ENCODE data around the gene SH3RF3.

SH3RF3 gene

DNA sequence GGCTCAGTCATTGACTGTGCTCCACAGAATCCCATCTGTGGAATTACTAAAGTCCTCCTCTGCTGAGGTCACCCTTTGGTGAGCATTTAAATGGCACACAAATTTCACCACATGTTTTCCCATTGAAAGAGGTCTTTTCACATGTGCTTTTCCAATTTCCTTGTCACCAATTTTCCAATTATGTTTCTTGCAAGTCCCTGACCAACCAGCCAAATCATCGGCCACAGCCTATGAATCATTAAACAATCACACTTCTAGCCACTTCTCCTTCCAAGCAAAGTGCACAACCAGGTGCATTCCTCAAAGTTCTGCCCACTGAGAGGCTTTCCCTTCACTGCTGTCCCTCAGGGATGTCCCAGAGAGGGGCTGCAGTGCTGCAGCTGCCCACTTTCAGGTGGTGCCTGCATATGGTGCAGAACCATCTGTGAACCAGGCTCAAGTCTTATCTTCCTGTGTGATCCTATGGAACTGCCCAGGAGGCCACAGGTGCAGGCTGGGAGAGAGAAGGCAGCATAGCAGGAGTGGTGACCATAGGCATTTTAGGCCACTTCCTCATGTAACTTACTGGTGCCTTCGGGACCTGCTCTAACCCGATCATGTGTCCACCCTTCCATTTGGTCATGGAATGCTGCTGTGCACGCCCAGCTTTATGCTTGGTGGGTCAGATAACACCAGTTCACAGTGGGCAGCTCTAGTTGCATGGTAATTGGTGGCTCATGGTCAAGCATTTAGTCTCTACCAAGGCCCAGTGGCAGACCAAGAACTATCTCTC lies 331.7 kb downstream of the SH3RF3 start:
- no peak for DNase-seq

DNA sequence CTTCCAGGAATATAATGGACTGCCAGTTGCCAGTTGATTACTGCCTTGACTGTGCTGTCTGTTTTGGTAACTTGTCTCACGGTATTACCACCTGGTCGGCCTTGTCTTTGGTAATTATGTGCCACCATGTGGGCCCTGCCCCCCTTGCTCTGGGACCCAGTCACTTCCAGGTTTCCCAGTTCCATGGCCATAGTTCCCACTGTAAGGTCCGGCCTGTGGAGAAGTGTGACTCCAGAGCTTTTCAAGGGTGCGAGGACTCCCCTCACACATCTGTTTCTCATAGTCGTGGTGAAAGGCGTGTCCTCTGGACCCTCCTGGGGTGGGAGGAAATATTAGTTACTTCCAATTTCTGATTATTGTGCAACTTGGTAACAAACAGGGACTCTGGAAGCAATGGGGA lies 334.2 kb downstream of the SH3RF3 start:
- DNase-seq = no peak

DNA sequence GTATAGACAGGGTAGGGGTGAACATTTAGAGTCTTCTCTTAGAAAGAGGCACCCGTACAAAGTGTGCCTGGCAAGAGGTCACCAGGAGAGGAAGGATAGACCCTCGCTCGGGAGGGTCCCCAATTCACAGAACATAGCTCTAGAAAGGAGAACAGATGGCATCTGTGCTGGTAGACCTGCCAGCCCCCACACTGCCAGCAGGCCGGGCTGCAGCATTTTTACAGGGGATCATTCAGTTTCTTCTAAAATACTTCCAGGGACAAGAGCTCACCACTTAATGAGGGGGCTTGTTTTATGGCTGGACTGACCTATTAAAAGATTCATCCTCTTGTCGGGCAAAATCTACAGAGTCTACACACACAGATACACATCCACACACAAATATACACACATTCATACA lies 334.9 kb downstream of the SH3RF3 start:
- no peak for DNase-seq

DNA sequence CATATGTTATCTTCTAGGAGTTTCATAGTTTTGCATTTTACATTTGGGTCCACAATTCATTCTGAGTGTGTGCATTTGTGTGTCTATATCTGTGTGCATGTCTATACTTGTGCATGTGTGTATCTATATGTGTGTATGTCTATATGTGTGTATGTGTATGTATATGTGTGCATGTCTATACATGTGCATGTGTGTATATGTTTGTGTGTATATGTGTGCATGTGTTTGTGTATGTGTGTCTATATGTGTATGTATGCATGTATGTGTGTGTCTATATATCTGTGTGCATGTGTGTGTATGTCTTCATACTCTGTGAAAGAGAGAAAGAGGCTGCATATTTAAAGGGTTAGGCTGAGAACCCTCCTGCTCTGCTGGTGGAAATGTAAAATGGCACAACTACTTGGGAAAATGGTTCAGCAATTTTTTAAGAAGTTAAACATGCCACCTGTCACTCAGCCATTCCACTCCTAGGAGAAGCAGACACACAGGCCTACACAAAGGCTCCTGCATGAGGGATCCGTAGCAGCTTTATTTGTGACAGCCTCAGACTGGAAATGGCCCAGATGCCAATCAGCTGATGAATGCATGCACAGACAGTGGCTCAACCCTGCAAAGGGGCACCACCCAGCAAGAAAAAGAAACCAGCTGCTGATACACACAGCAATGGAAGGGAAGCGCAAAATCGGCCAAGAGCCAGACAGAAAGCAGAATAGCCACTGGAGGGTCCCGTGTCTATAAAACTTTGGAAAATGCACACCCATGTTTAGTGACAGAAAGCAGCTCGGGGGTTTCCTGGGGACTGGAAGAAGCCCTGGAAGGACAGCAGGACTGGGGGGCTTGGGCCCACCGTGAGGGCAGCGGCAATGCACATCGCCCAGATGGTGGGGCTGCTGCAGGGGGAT lies 337.9 kb downstream of the SH3RF3 start:
- DNase-seq = no peak

DNA sequence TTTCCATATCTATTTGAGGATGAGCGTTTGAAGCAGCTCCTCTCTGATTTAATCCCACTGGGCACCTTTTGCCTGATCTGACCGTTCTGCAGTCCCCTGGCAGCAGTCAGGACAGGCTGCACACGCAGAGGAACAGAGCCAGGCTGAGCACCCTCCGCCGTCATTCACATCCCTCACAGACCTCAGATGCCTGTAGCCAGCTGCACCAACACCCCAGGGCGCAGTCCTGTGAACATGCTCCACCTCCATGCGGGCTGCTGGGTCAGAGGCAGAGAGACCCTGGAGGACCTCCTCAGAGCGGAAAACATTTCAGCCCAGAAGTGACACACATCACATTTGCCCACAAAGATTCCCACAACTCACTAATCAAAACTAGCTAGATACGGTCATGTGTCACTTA lies 338.7 kb downstream of the SH3RF3 start:
- DNase-seq = no peak

DNA sequence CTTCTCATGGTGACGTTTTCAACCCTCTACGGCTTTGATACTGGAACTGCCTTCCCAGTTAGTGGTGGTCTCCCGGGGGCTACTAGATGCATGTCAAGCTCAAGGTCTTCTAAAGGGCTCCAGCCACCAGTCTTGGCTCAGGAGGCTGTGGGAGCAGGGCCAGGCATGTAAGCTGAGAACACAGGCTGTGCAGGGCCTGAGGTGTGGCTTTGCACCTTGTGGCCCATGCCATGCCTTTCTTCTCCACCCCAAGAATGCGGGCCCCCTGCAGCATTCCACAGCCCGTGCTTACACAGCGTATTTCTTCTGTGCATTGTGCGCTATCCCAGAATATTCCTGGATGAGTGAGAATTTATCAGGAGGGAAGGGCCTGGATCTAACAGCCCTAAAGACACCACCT lies 339.9 kb downstream of the SH3RF3 start:
- DNase-seq = no peak

DNA sequence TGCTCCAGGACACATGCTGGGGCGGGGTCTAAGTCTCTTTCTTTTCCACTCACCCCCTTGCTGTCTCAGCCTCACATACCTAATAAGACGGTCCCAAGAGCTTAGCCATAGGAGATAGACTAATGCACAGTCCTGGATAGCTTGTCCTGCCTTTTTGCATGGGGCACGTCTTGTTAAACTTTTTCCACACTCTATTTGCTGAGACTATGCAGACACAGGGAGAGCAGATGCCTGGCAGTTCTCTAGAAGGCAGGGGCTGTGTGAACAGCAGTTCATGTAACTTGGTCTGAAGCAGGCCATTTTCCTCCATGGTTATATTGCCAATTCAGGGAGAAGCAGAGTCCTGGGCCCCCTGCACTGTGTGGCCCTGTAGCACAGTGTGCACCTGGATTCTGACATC lies 342.7 kb downstream of the SH3RF3 start:
- DNase-seq = no peak

DNA sequence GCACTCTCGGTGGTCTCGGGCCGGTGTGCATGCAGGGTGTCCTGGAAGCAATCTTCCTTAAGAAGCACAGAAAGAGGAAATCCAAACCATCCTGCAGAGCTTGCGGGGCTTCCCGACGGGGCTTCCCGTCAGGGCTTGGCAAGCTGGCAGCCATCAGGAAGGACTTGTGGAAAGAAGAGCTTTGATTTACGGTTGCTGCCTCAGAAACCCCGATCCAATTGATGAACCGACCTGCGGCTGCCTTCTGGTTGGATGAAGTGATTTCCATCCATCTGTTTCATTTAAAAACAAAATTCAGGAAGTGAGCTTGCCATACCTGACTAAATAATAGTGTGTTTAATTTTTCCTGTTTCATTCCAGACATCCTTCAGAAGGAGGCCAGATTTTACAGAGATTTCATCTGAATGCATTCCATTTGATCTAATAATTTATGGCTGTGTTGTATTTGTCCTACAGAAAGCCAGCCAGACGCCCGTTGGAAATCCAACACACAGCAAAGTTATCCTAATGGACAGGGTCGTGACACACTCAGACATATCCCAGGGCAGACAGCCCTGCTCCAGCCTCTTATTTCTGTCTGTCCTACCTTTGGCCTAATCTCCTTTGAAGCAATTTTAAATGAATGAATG lies 343.4 kb downstream of the SH3RF3 start:
- no peak for DNase-seq

DNA sequence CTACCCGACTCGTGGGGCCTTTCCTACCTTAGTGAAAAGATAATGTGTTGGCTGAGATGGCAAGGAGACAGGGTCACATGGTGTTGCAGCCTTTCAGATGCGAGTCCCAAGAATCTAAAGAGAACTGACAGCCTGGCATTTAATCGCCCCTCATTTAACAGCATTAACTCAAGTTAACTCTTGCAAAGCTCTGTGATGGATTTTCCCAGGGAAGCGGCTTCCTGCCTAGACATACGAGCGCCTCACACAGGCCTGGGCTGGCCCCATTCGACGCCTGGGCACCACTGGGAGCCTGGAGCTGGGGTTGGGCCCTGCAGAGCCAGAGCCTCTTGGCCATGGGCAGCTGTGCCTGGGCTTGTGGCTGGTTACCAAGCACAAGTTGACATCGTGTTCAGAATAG lies 344.0 kb downstream of the SH3RF3 start:
- no peak for DNase-seq

DNA sequence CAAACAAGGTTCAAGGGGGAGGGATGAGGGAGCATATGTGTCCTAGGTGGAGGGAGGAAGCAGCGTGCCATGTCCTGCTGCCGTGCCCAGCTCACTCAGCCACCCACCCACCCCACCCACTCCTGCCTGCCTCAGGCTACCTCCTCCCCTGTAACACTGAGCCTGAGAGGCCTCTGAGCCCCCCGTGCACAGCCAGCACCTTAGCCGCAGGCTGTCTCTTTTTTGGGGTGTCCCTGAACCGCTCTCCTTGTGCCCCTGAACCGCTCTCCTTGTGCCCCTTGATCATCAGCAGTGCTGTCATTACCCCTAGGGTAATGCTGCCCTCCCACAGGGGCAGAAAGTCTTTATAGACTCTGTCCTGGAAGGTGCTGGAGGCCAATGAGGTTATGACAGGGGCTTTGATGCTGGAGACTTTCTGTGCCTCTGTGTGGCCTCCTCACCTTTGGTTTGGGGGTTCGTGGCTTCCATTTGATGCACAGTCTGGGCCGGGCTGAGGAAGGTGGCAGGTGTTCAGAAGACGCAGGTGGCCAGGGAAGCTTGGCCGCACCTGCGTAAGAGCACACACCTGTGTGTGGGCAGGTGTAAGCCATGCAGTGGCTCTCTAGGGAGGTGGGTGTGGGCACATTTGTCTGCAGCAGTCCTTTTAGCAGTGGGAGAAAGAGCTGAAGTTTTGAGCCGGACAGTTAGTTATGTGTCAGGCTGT lies 344.8 kb downstream of the SH3RF3 start:
- DNase-seq = no peak

DNA sequence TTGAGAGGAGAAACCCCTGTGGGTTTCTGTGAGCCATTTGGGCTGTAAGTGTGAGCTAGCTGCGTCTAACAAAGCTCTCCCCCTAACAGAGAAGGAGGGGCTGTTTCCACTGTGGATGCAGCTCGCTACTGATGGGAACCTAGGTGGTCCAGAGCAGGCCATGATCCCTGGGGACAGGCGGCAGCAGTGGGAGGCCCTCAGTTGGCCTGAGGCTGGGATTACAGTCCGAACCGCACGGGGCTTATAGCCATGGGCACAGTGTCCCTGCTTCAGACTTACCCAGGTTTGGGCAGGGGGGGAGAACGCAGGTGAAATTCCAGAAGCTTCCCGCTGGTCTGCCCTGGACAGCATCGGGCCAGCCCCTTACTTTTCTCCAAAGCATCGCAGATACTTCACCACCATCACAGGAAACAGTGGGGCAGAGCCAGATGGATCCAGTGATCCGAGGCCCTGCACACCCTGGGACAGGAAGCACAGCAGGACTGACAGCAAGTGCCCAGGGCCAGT lies 345.4 kb downstream of the SH3RF3 start:
- DNase-seq = no peak

DNA sequence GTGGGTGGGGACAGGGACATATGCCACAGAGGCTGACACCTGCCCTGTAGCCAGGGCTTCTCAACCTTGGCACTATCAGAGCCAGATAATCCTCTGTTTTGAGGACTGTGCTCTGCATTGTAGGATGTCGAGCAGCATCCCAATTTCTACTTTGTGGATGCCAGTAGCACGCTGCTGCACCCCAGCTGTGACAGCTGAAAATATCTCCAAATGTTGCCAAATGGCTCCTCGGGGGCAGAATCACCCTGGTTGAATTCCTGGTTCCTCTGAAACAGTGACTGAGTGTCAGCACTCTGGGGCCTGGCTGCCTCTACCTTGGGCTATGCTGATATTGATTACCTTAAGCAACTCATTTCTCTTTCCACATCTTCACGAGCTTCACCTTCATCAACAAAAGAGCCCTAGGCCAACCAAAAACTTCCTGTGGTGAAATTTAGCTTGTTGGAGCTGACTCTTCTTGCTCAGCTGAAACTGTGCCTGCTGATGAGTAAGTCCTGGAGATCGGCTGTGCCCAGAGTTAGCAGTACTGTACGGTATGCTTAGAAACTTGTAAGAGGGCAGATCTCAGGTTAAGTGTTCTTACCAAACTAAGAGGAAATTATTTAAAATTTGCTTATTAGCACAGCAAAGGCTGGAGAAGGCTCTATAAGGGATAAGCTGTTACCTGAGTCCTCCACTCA lies 346.7 kb downstream of the SH3RF3 start:
- DNase-seq = no peak

DNA sequence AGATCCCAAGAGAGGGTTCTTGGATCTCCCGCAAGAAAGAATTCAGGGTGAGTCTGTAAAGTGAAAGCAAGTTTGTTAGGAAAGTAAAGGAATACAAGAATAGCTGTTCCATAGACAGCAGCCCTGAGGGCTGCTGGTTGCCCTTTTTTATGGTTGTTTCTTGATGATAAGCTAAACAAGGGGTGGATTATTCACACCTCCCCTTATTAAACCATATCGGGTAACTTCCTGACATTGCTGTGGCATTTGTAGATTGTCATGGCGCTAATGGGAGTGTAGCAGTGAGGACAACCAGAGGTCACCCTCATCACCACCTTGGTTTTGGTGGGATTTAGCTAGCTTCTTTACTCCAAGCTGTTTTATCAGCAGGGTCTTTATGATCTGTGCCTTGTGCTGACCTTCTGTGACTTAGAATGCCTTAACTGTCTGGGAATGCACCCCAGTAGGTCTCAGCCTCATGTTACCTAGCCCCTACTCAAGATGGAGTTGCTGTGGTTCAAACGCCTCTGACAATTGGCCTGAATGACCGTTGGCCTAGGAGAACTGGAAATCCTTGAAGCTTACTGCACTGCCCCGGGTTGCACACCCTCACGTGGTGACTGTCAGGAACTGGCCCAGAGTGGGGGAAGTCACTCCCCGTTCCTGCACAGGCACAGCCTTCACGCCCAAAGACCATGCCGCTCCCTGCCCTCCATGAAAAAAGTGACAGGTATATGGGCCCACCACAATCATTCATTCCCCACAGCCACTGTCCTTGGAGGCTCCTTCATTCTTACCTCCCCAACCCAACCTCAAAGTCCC lies 347.8 kb downstream of the SH3RF3 start:
- no peak for DNase-seq

DNA sequence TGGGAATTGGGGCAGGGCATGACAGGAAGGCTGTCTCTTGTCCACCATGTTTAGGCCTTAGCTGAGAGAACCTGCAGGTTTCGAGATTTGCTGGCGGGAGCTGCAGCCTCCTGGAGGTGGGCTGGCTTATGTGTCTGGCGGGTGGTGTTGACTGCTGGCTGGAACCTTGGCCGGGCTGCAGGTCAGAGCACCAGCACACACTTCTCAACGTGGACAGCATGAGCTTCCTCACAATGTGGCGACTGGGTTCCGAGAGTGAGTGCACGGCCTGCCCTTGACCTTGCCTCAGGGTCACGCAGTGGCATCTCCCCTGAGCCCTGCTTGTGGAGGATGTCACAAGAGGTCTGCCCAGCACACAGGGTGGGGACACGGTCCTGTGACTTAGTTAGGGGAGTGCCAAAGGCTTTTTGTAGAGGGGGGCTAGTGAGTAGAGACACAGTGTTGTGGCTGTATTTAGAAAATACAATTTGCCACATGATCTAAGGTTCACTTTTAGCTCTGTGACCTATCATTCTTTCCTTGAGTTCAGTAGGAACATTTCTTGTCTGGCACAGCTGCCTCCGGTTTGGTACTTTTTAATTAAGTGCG lies 350.0 kb downstream of the SH3RF3 start:
- no peak for DNase-seq

DNA sequence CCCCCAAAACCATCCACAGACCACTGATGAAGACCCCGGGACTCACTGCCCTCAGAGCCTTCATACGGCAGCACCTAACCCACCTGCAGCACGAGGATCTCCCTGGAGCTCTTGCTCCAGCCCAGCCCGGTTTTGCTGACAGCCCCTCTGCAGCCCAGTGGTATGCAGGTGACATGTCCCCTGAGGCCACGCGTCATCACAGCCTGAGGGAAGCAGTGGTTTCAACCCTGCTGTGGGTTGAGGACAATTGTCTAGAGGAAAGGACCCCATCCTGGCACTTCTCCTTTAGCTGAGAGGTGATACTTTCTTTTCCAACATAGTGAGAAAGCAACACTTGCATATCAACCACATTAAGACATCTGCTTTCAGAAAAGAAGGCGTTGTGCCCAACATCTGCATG lies 350.8 kb downstream of the SH3RF3 start:
- no peak for DNase-seq

DNA sequence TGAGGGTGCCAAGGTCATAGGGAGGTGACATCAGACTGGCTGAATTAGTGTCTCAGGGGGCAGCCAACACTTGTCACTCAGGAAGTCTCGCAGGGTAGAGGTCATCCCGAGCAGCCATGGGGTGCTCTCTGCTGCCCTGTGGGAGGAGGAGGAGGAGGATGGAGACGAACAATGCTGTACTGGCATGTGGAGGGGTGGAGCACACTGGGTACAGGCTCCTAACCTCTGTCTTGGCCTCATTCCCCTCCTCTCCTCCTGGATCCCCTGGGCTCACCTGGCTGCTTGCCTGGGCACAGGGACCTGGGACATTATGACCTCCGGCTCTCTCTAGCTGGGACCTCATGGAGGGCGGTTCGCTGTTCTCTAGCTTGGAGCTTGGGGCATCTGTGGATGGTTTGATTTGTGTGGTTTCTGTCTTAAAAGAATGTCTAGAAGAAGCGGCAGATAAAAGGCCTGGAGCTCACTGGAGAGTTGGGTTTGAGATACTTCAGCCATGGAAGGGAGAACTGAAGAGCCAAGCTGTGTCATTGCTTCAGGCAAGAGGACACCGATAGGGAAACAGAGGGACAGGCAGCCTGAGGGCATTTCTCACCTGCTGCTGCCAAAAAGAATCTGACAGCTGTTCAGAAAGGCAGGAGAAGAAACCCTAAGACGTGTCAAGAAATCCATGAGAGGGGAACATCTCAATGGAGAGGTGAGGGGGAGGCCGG lies 351.6 kb downstream of the SH3RF3 start:
- no peak for DNase-seq

DNA sequence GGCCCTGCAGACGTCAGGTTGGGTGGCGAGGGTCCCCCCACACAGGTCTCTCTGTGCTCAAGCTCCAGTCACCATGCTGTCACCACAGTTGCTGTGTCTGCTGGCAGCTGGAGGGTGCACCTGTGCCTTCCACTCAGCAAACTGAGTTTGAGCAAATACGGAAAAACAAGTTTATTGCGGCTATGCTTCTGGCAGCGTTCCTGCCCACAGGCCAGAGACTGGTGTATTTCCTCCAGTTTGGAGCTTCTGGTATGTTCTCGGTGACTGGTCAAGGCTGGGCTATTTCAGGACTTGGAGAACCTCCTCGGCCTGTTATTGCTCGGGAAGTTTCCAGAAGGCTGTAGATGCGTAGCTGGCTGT lies 352.2 kb downstream of the SH3RF3 start:
- no peak for DNase-seq

DNA sequence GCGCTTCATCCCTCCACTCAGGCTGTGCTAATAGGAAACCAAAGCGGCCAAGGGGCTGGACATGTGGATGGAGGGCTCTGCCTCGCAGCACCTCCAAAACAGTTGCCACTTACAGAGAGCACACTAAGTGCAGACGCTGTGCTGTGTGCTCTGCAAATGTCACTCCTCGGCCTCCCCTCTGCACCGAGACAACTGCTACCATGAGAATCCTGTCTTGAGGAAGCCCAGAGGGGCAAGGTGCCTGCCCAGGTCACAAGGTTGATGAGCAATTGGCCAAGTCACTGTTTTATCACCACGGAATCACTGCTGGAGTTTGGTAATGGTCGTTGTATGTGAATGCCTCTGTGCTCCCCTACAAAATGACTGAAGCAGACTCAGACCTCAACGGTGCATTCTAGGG lies 352.6 kb downstream of the SH3RF3 start:
- DNase-seq = no peak

DNA sequence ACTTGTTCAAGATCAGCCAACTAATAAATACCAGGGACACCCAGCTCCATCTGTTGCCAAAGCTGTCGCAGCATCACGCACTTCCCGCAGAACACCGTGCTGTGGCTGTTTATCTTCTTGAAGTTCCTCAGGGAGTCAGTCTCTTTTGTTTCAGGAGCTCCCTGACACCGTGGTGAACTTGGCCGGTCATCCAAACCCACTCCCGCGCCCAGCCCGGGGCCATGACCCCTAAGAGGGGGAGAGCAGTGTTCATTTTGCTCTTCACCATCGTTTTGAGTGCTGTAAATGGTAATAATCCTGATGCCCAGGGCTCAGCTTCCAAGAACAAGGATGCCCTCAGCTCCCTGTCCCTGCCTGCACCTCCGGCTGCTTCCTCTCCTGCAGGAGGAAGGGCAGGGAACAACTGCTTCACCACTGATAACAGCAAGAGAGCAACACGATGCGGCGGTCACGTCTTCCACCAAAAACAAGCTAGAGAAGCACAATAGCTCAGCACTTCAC lies 353.4 kb downstream of the SH3RF3 start:
- no peak for DNase-seq

Data from stimulated activated CD4-positive, alpha-beta T cell treated with anti-CD3 and anti-CD28 coated beads, Interleukin-2, amount 100 ng/mL, for 48 hours (primary cell).